Measurements from ENCODE around the gene ZG16. TPM values are rescaled to one million over a fixed set of nuclear protein-coding genes. Genes with fewer than 3 reads are reported as not detected.
A peak's percentile ranks its signal among the peaks of the same experiment; 100 is the strongest.

ZG16 gene
- total and polyA plus RNA-seq, 9 of the 15 experiments (the other 6 are each of a cell fraction or from before 2014, with no cell fraction given): 0.04 TPM; not detected in 8

DNA sequence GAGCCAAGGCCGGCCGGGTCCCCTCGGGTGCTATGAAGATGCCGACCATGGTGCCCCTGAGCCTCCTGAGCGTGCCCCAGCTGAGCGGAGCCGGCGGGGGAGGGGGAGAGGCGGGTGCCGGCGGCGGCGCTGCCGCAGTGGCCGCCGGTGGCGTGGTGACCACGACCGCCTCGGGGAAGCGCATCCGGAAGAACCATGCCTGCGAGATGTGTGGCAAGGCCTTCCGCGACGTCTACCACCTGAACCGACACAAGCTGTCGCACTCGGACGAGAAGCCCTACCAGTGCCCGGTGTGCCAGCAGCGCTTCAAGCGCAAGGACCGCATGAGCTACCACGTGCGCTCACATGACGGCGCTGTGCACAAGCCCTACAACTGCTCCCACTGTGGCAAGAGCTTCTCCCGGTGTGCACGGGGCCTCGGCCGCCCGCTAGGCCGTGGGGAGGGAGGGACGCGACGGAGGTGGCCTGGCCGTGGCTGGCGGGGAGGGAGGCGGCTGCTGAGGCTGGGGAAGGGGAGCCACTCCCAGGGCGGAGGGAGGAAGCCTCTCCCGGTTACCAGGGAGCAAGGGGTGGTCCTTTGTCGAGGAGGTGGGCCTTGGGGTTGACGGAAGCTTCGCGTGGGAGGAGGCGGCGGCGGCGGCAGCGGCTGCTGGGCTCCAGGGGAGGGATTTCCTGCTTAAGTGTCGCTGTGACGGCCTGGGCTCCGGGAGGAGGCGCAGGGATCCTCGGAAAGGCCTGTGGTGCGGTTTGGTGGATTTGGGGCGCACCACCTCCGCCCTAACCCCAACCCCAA, 29.6 kb downstream of the ZG16 start (continued):
- TF ChIP-seq, protein P1, sequence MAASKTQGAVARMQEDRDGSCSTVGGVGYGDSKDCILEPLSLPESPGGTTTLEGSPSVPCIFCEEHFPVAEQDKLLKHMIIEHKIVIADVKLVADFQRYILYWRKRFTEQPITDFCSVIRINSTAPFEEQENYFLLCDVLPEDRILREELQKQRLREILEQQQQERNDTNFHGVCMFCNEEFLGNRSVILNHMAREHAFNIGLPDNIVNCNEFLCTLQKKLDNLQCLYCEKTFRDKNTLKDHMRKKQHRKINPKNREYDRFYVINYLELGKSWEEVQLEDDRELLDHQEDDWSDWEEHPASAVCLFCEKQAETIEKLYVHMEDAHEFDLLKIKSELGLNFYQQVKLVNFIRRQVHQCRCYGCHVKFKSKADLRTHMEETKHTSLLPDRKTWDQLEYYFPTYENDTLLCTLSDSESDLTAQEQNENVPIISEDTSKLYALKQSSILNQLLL (CRISPR knock-in tag; IDR thresholded peaks at IDR 0.05; ENCODE audit: borderline replicate concordance): no peak
- TF ChIP-seq FUS (optimal IDR thresholded peaks at IDR 0.05; ENCODE audit: low read depth, low read length) (no peak), RBM15 (IDR thresholded peaks at IDR 0.05; ENCODE audit: insufficient read depth, low read length) (no peak), HCFC1 (IDR thresholded peaks at IDR 0.05; ENCODE audit: low read depth, low read length) (0 out of 2 replicates have a peak, but pooled peaks have one; percentile 11), NEUROD1 (IDR thresholded peaks at IDR 0.05; ENCODE audit: borderline replicate concordance, low read depth, low read length, partially characterized antibody) (no peak), TGIF2 (CRISPR knock-in tag; IDR thresholded peaks at IDR 0.05) (0 out of 2 replicates have a peak, but pooled peaks have one; percentile 79), ZNF316 (IDR thresholded peaks at IDR 0.05) (no peak), SETDB1 (IDR thresholded peaks at IDR 0.05; ENCODE audit: low read length) (no peak), GABPB2 (CRISPR knock-in tag; conservative IDR thresholded peaks at IDR 0.05) (no peak), ZNF444 (CRISPR knock-in tag; IDR thresholded peaks at IDR 0.05) (peak; percentile 96), NBN (IDR thresholded peaks at IDR 0.05; ENCODE audit: low read depth) (peak; percentile 47; the same call in 1 of the 2 replicates), IFI16 (CRISPR knock-in tag; IDR thresholded peaks at IDR 0.05) (no peak), CHCHD3 (CRISPR knock-in tag; IDR thresholded peaks at IDR 0.05) (no peak), ZBED1 (IDR thresholded peaks at IDR 0.05) (0 out of 2 replicates have a peak, but pooled peaks have one; percentile 19), ZNF561 (CRISPR knock-in tag; conservative IDR thresholded peaks at IDR 0.05) (0 out of 2 replicates have a peak, but pooled peaks have one; percentile 37), SMAD3 (CRISPR knock-in tag; conservative IDR thresholded peaks at IDR 0.05) (no peak), HMGN3 (IDR thresholded peaks at IDR 0.05; ENCODE audit: borderline replicate concordance, extremely low read depth, insufficient read length, low read depth, low read length) (peak; percentile 83), TEAD1 (CRISPR knock-in tag; IDR thresholded peaks at IDR 0.05) (peak; percentile 12 to 34; a peak in 1 of 4 replicates), ZNF79 (CRISPR knock-in tag; IDR thresholded peaks at IDR 0.05; ENCODE audit: low read depth) (no peak), KDM2B (CRISPR knock-in tag; IDR thresholded peaks at IDR 0.05) (peak; percentile 71)
- TF ChIP-seq, protein P2, sequence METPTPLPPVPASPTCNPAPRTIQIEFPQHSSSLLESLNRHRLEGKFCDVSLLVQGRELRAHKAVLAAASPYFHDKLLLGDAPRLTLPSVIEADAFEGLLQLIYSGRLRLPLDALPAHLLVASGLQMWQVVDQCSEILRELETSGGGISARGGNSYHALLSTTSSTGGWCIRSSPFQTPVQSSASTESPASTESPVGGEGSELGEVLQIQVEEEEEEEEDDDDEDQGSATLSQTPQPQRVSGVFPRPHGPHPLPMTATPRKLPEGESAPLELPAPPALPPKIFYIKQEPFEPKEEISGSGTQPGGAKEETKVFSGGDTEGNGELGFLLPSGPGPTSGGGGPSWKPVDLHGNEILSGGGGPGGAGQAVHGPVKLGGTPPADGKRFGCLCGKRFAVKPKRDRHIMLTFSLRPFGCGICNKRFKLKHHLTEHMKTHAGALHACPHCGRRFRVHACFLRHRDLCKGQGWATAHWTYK (CRISPR knock-in tag; IDR thresholded peaks at IDR 0.05): peak; percentile 80; the same call in 1 of the 2 replicates
- TF ChIP-seq, protein P3, sequence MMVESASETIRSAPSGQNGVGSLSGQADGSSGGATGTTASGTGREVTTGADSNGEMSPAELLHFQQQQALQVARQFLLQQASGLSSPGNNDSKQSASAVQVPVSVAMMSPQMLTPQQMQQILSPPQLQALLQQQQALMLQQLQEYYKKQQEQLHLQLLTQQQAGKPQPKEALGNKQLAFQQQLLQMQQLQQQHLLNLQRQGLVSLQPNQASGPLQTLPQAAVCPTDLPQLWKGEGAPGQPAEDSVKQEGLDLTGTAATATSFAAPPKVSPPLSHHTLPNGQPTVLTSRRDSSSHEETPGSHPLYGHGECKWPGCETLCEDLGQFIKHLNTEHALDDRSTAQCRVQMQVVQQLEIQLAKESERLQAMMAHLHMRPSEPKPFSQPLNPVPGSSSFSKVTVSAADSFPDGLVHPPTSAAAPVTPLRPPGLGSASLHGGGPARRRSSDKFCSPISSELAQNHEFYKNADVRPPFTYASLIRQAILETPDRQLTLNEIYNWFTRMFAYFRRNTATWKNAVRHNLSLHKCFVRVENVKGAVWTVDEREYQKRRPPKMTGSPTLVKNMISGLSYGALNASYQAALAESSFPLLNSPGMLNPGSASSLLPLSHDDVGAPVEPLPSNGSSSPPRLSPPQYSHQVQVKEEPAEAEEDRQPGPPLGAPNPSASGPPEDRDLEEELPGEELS (CRISPR knock-in tag; IDR thresholded peaks at IDR 0.05; ENCODE audit: borderline replicate concordance): peak; percentile 82
- TF ChIP-seq, protein P4, sequence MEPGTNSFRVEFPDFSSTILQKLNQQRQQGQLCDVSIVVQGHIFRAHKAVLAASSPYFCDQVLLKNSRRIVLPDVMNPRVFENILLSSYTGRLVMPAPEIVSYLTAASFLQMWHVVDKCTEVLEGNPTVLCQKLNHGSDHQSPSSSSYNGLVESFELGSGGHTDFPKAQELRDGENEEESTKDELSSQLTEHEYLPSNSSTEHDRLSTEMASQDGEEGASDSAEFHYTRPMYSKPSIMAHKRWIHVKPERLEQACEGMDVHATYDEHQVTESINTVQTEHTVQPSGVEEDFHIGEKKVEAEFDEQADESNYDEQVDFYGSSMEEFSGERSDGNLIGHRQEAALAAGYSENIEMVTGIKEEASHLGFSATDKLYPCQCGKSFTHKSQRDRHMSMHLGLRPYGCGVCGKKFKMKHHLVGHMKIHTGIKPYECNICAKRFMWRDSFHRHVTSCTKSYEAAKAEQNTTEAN (CRISPR knock-in tag; IDR thresholded peaks at IDR 0.05): peak; percentile 84; the same call in 1 of the 2 replicates
